Sigmoid colon (tissue), 7 donors: ENCODE data around the gene KATNAL2. TPM values are rescaled to one million over a fixed set of nuclear protein-coding genes. Genes with fewer than 3 reads are reported as not detected.

Experiments used
- DNase-seq: peaks from one replicate; pipeline ENCODE4 v3.0.0-alpha.2; 2019
- H3K27ac ChIP-seq, 4 donors: fragments of 200-600 bp; sonication (generic); one replicate each; pipeline ENCODE4 v1.5.1; 2016 to 2019; ENCODE audit warnings: mild to moderate bottlenecking in 1 of 4
- H3K27me3 ChIP-seq, 3 donors: fragments of 200-600 bp; sonication (generic); one replicate each; pipeline ENCODE4 v1.5.1; 2019; ENCODE audit warnings: mild to moderate bottlenecking in 1 of 3
- H3K36me3 ChIP-seq, 4 donors: fragments of 200-600 bp; sonication (generic); one replicate each; pipeline ENCODE4 v1.5.1; 2016 to 2019
- H3K4me1 ChIP-seq, 4 donors: fragments of 200-600 bp; sonication (generic); one replicate each; pipeline ENCODE4 v1.5.1; 2017 to 2019
- H3K4me3 ChIP-seq, 4 donors: fragments of 200-600 bp; sonication (generic); one replicate each; pipeline ENCODE4 v1.5.1; 2017 to 2019; ENCODE audit warnings: mild to moderate bottlenecking in 2 of 4, moderate library complexity in 1 of 4
- H3K9me3 ChIP-seq, 4 donors: fragments of 200-600 bp in 3 of 4; sonication (generic) in 3 of 4; one replicate each; pipeline versions ENCODE4 v1.5.1 to v1.6.1; 2013 to 2019
- EP300 ChIP-seq, 4 donors: sonication (generic); formaldehyde crosslinking; IDR thresholded peaks; one replicate each; pipeline ENCODE4 v1.6.1; 2017; ENCODE audit warnings: antibody characterized with exemption in 4 of 4
- POLR2A ChIP-seq, 2 donors: fragments of 450-650 bp; IDR thresholded peaks; one replicate each; pipeline ENCODE4 v1.6.1; 2016; ENCODE audit warnings: antibody characterized with exemption in 2 of 2, mild to moderate bottlenecking in 2 of 2, moderate library complexity in 2 of 2
- POLR2AphosphoS5 ChIP-seq, 4 donors: sonication (generic); formaldehyde crosslinking; IDR thresholded peaks; one replicate each; pipeline ENCODE4 v1.6.1; 2017; ENCODE audit warnings: antibody characterized with exemption in 4 of 4
- WGBS, 2 donors: extraction: QIAGEN DNeasy Blood & Tissue Kit; methylation state at CpG; one replicate each; pipeline ENCODE4 v1.1.7; 2013; 5-methylcytosine and 5-hydroxymethylcytosine counted together
- intact Hi-C: fragments of 100-400 bp; cut with DNase I; formaldehyde crosslinking; loops from one replicate; pipeline ENCODE4 v1.15.1; 2023
- polyA plus RNA-seq, 3 donors: library from polyadenylated mRNA; stranded (reverse); fragments of 200-250 nt; gene quantifications; one replicate each; pipeline ENCODE4 v1.2.3, GENCODE V29; 2013
- total RNA-seq, 4 donors: library from RNA; depleted of rRNA; stranded (reverse); fragments of >200 nt; gene quantifications; one replicate each; pipeline ENCODE4 v1.1.0, GENCODE V29; 2016
- TF ChIP-seq, protein P1 (sequence below), 4 experiments: fragments of 450-650 bp in 3 of 4; fragments of 200-600 bp in 1 of 4; IDR thresholded peaks; one replicate each; pipeline ENCODE4 v1.5.1; 2016 to 2019; ENCODE audit warnings: antibody characterized with exemption in 4 of 4, mild to moderate bottlenecking in 3 of 4, moderate library complexity in 2 of 4
- donor health status: healthy with polysubstance abuse.
- donor health status: Bipolar disorder and iron deficiency.
- donor health status: healthy.

KATNAL2 gene
- total and polyA plus RNA-seq, 7 donors = 0.60 to 18.8 (median 2.5) TPM

DNA sequence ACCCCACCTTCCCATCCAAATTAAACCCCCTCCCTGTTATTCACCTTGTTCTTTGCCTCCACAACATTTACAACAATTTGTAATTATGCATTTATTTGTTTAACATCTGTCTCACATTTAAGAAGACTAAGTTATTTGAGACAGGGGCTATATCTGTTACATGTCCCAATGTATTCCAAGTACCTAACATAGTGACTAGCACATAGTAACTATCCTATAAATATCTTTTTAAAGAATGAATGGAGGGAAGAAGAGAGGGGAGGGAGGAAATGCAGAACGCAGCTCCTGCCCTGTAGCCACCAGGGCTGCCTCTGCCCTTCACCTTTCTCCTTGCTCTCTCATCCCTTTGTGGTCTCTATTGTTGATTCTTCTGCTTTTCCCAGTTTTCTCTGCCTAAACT lies 192.3 kb downstream of the KATNAL2 start:
- WGBS, 2 donors = 82 to 86% methylated on average over 1 of the region's 1 CpG
- no peak overlapping the region for H3K4me3 ChIP-seq
- no peaks in the 10 kb centered on the region for H3K9me3 ChIP-seq
- DNase-seq = no peak
- H3K27ac ChIP-seq = no peak overlapping the region
- H3K4me1 ChIP-seq = no peaks in the 10 kb centered on the region
- H3K27me3 ChIP-seq = no peaks in the 10 kb centered on the region
- TF ChIP-seq POLR2AphosphoS5 (IDR thresholded peaks at IDR 0.05) = no peak
- TF ChIP-seq, protein P1, sequence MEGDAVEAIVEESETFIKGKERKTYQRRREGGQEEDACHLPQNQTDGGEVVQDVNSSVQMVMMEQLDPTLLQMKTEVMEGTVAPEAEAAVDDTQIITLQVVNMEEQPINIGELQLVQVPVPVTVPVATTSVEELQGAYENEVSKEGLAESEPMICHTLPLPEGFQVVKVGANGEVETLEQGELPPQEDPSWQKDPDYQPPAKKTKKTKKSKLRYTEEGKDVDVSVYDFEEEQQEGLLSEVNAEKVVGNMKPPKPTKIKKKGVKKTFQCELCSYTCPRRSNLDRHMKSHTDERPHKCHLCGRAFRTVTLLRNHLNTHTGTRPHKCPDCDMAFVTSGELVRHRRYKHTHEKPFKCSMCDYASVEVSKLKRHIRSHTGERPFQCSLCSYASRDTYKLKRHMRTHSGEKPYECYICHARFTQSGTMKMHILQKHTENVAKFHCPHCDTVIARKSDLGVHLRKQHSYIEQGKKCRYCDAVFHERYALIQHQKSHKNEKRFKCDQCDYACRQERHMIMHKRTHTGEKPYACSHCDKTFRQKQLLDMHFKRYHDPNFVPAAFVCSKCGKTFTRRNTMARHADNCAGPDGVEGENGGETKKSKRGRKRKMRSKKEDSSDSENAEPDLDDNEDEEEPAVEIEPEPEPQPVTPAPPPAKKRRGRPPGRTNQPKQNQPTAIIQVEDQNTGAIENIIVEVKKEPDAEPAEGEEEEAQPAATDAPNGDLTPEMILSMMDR (IDR thresholded peaks at IDR 0.05) = no peak
- no peak for TF ChIP-seq POLR2A (IDR thresholded peaks at IDR 0.05)
- TF ChIP-seq EP300 (IDR thresholded peaks at IDR 0.05) = no peak
- H3K36me3 ChIP-seq = peaks cover 4 to 95% (median 20%) of the 10 kb centered on the region in 4 donors
- intact Hi-C loops = no loop called here

DNA sequence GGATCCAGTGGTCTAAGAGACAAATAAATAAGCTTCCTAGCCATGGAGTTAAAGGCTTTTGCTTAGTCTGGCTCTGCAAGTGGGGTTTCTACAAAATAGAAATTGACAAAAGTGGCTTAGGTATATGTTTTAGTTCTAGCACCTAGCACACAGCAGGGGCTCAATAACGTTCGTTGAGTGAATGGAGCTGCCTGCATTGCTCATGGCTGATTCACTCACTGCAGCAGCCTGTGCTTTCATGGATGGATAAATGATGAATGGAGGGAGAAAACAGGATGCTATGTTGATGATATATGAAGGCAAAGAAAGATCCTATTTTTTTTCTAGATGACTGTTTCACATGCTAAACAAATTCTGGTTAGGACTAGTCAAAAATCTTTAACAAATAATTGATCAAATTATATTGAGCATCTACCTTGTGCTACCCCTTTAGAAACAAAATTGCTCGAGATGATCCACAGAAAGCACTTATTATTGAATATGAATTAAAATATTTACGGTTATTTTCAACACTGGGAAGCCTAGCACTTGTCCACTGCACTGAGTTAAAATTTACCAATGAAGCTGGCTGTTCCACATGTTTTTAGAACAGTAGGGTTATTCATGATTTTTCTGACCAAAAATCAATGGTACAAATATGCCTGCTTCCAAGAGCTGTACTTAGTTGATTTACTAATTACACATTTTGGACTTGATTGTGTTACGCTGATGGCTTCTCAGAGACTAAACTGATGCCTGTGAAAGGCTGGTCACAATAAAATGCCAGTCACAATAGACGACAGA lies 193.3 kb downstream of the KATNAL2 start:
- no peak overlapping the region for H3K4me3 ChIP-seq
- H3K4me1 ChIP-seq = no peaks in the 10 kb centered on the region
- intact Hi-C loops = no loop called here
- H3K27ac ChIP-seq = no peak overlapping the region
- TF ChIP-seq, protein P1 (IDR thresholded peaks at IDR 0.05) = no peak
- TF ChIP-seq POLR2AphosphoS5 (IDR thresholded peaks at IDR 0.05) = no peak
- no peak for TF ChIP-seq EP300 (IDR thresholded peaks at IDR 0.05)
- TF ChIP-seq POLR2A (IDR thresholded peaks at IDR 0.05) = no peak
- H3K9me3 ChIP-seq = no peaks in the 10 kb centered on the region
- 93 to 94% methylated on average over 6 of the region's 6 CpGs for WGBS, 2 donors
- no peak for DNase-seq
- peaks cover 4 to 93% (median 20%) of the 10 kb centered on the region in 4 donors for H3K36me3 ChIP-seq
- H3K27me3 ChIP-seq = no peaks in the 10 kb centered on the region

DNA sequence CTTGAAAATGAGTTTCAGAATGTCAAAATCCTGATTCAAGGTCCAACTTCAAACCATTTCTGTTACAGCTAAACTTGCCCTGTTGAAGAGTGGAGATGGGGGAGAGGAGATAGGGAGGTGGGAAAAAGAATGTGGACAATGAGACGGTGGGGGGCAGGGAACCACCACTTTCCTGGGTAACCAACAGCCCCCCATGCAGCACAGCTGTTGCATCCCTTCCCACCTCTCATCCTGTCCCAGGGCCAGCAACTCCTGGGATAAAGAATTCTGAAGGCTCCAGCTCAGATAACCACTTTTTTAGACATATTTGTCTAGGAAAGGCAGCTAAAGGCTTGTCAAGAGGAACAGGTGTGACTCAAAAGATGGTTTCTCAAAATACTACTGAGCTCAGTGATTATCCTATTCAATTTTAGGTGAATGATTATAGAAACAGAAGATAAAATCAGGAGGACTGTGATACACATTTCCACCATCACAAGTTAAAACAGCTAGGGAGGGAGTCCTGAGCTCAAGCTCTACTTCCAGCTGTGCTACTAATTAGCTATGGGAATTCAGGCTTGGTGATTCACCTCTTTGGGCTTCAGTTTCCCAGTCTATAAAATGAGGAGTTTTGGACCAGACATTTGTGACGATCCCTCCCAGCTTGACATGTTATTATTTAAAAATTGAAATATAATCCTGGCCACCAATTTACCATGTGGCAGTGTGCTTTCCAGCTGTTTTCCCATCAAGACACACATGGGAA lies 196.6 kb downstream of the KATNAL2 start:
- H3K36me3 ChIP-seq = peaks cover 0 to 68% (median 13%) of the 10 kb centered on the region in 4 donors
- no peaks in the 10 kb centered on the region for H3K4me1 ChIP-seq
- intact Hi-C loops = no loop called here
- H3K27me3 ChIP-seq = no peaks in the 10 kb centered on the region
- H3K4me3 ChIP-seq = no peak overlapping the region
- no peaks in the 10 kb centered on the region for H3K9me3 ChIP-seq
- DNase-seq = no peak
- WGBS, 2 donors = 96% methylated on average over 2 of the region's 2 CpGs
- TF ChIP-seq POLR2A (IDR thresholded peaks at IDR 0.05) (no peak), POLR2AphosphoS5 (IDR thresholded peaks at IDR 0.05) (no peak), EP300 (IDR thresholded peaks at IDR 0.05) (no peak)
- TF ChIP-seq, protein P1 (IDR thresholded peaks at IDR 0.05) = no peak
- no peak overlapping the region for H3K27ac ChIP-seq

DNA sequence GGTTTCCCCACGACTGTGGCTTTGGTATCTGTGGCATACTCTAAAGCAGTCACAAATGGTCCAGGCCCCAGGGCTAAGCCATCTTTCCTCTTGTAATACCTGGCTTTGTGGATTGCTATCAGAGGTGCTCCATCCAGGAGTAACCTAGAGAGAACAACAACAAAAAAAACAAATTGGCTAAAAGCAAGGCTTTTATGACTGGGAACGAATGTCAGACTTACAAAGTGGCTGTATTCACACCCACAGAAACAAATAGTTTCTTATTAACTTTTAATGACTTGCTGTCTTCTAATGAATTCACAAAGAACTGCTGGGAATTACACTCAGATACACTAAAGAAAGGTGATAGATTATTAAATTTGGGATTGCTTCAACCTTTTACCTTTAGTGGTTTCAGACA lies 197.8 kb downstream of the KATNAL2 start:
- Histone ChIP-seq H3K36me3 (peaks cover 0 to 61% (median 13%) of the 10 kb centered on the region in 4 donors), H3K27ac (no peak overlapping the region), H3K4me1 (no peaks in the 10 kb centered on the region), H3K9me3 (no peaks in the 10 kb centered on the region), H3K27me3 (no peaks in the 10 kb centered on the region), H3K4me3 (no peak overlapping the region)
- TF ChIP-seq POLR2AphosphoS5 (IDR thresholded peaks at IDR 0.05) (no peak), POLR2A (IDR thresholded peaks at IDR 0.05) (no peak), EP300 (IDR thresholded peaks at IDR 0.05) (no peak)
- TF ChIP-seq, protein P1 (IDR thresholded peaks at IDR 0.05) = no peak
- WGBS, 2 donors = 71 to 87% methylated on average over 2 of the region's 2 CpGs
- intact Hi-C loops = no loop called here
- DNase-seq = no peak
